NB4 (cell line): Measurements from ENCODE around the gene TAS2R38.

Experiments used
- DNase-seq: peaks from one replicate; pipeline ENCODE4 v3.0.0; 2010; ENCODE audit warnings: low read depth
- H3K4me3 ChIP-seq: one replicate; pipeline ENCODE4 v1.5.1; 2011; ENCODE audit warnings: mild to moderate bottlenecking, low read depth, low read length, moderate library complexity
- MAX ChIP-seq: IDR thresholded peaks from 2 replicates; pipeline ENCODE4 v1.6.1; 2011; ENCODE audit warnings: low read depth, low read length
- MYC ChIP-seq: IDR thresholded peaks from 2 replicates; pipeline ENCODE4 v1.6.1; 2011; ENCODE audit warnings: low read depth, low read length
- POLR2A ChIP-seq: IDR thresholded peaks from 2 replicates; pipeline ENCODE4 v1.6.1; 2011; ENCODE audit warnings: mild to moderate bottlenecking; ENCODE audit not compliant: insufficient read length; ENCODE audit errors: extremely low read depth
- TF ChIP-seq, protein P1 (sequence below): IDR thresholded peaks from one replicate; pipeline ENCODE4 v1.5.1; 2012; ENCODE audit warnings: low read depth, low read length

TAS2R38 gene

GRCh38 chr7:141973673-141974072, at the start of gene TAS2R38:
TAS2R38 (minus strand) TSS chr7:141973773; CDS start chr7:141973689, 84 bp downstream.
- DNase-seq = no peak
- H3K4me3 ChIP-seq = no peak within 1 kb of the TSS
- no peak for TF ChIP-seq MYC
- TF ChIP-seq, protein P1, sequence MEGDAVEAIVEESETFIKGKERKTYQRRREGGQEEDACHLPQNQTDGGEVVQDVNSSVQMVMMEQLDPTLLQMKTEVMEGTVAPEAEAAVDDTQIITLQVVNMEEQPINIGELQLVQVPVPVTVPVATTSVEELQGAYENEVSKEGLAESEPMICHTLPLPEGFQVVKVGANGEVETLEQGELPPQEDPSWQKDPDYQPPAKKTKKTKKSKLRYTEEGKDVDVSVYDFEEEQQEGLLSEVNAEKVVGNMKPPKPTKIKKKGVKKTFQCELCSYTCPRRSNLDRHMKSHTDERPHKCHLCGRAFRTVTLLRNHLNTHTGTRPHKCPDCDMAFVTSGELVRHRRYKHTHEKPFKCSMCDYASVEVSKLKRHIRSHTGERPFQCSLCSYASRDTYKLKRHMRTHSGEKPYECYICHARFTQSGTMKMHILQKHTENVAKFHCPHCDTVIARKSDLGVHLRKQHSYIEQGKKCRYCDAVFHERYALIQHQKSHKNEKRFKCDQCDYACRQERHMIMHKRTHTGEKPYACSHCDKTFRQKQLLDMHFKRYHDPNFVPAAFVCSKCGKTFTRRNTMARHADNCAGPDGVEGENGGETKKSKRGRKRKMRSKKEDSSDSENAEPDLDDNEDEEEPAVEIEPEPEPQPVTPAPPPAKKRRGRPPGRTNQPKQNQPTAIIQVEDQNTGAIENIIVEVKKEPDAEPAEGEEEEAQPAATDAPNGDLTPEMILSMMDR = no peak
- no peak for TF ChIP-seq MAX
- no peak for TF ChIP-seq POLR2A

- DNase-seq = no peak
- no peak for TF ChIP-seq MYC
- TF ChIP-seq, protein P1 = no peak
- H3K4me3 ChIP-seq = no peak overlapping the region
Measured at GRCh38 chr7:142018154-142018553, 44.6 kb upstream of the TAS2R38 start.

DNA sequence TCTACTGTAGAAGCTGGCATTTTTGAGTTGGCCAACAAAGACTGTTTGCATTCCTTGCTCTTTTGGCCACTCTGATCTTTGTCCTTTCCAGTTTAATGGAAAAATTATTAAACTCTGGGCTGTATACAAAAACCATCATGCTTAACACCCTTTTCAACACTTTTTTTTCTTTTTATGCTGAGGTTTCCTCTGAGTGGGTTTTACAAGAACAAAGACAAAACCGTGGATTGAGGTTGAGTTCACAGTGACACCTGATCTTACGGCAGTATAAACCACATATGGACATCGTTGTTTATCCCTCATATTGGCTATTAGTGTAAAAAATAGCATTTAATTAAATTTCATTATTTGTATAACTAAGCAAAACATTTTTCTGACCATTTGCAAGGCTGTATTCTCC, 43.9 kb upstream of the TAS2R38 start:
- no peak for DNase-seq
- TF ChIP-seq, protein P1 = no peak
- TF ChIP-seq MYC (no peak), MAX (no peak), POLR2A (no peak)

DNA sequence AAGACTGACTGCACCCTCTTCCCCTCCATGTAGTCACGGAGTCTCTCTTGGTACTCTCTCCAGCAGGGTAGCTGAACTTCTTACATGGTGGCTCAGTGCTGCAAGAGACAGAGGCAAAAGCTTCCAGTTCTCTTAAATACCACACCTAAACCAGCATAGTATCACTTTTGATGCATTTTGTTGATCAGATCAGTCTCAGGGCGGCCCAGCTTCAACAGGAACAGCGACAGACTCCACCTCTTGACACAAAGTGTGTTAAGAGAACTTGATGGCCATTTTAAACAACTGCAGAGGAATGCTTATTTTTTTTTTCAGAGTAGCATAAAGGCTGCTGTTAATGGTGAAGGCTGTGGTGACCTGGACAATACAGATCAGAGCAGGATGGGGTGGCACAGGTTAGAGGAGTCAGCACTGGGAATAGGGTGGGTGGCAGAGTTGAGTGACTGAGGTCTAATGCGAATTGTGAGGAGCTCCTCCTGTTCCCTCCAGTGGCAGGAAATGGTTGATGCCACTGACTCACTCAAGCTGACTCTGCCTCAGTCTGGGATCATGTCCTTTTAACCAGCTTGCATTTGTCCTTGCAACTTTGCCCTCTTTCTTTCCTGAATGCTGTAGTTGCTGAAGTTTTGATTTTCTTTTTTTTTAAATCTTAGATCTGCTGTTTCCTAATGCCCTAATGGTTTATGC, 39.4 kb upstream of the TAS2R38 start:
- no peak overlapping the region for H3K4me3 ChIP-seq
- TF ChIP-seq MAX = no peak
- TF ChIP-seq, protein P1 = peak; percentile 21
- DNase-seq = peak; percentile 65

More for the DNA sequence above, 43.9 kb upstream of the TAS2R38 start:
- no peak overlapping the region for H3K4me3 ChIP-seq

DNA sequence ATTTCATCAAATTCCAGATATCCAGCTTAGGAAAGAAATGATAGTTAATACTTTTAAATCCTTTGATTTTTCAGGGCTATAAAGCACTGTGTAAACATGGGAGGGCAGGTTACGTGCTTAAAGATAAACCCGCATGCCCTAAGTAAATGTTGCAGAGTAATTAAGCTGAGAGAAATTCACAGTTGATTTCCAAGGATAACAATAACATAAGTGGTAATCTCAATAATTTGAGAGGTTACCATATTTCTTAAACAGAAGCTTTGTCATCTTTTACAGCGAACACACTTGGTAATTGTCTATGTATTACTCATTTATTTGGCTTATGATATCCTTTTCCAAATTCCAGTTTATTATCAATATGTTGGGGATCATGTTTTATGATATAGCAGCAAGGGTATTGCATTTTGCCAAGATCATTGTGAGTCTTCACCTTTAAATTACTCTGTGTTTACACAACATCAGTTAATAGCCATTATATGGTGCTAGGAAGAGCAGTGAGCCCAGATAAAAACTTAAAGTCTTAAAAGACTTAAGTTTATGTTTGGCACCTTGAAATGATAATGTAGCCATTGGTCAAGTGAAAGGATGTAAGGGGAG, 37.5 kb upstream of the TAS2R38 start:
- no peak overlapping the region for H3K4me3 ChIP-seq
- TF ChIP-seq MAX (no peak), MYC (no peak), POLR2A (no peak)
- TF ChIP-seq, protein P1 = no peak

DNA sequence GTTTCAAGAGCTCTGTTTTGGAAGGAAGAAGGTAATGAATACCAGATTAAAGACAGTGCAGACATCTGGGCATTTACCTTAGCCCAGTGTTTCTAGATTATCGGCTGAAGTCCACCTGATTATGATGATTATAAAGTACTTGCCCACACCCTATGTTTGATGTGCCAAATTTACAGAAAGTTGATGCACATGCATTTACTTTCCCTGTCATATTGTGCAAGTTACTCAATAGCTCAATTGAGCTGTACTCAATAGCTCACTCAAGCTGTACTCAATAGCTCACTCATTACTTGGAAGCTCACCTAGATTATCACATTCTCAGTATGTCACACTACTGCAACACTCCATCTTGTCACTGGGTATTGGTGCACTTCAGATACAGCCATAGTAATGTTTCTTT, 35.6 kb upstream of the TAS2R38 start:
- H3K4me3 ChIP-seq = no peak overlapping the region
- no peak for TF ChIP-seq POLR2A
- TF ChIP-seq, protein P1 = no peak
- TF ChIP-seq MYC = no peak
- TF ChIP-seq MAX = no peak

More for the DNA sequence above, 37.5 kb upstream of the TAS2R38 start:
- DNase-seq = no peak

More for the DNA sequence above, 35.6 kb upstream of the TAS2R38 start:
- DNase-seq = no peak
